Measurements from ENCODE around the gene CDH18.

- TF ChIP-seq CTCF (IDR thresholded peaks at IDR 0.05; ENCODE audit: low read length) (no peak), EZH2 (optimal IDR thresholded peaks at IDR 0.05; ENCODE audit: low read depth, low read length) (no peak)
Observed at GRCh38 chr5:19927170-19927569, 60.8 kb downstream of the CDH18 start.

All from MM.1S (cell line).